ENCODE results near the gene ANKRD6.

DNA sequence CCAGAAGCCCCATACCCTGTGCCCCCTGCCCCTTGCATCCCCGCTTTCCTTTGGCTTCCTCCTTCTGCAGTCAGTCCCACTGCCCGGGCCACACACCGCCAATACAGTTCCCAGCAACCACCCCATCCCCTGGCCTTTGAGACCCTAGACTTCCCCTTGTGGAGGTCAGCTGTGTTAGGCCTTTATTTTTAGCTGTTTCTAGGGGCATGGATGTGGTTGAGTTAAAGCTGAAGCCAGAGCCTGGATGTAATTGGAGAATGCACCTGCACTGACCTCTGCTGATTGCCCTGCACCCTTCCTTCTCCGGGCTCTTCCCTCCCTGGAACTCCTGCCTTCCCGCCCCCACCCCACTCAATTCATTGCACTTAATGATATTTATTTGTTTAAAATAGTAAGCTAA lies 171.7 kb downstream of the ANKRD6 start:
- TF ChIP-seq HDGF (IDR thresholded peaks at IDR 0.05; ENCODE audit: borderline replicate concordance) (no peak), L3MBTL2 (conservative IDR thresholded peaks at IDR 0.05) (no peak), TARDBP (IDR thresholded peaks at IDR 0.05) (no peak), NFRKB (IDR thresholded peaks at IDR 0.05) (no peak)
